ENCODE results near the gene RECK.
A peak's percentile ranks its signal among the peaks of the same experiment; 100 is the strongest.
"Not testable (repeated sequence)": the region's sequence is repeated elsewhere in the genome, so short reads cannot be mapped to it uniquely, and the experiment has no call there.

RECK gene

GRCh38 chr9:36036780-36037548 lies at the start of gene RECK:
Gene RECK, plus strand, starts transcription at chr9:36036913. Its CDS starts 86 bp downstream, at chr9:36036999.
- peak in 1 of 2 experiments; percentile 73 for DNase-seq (ENCODE audit: low read depth in 2 of 2)

- DNase-seq (ENCODE audit: low read depth in 2 of 2), result no peak
Measured at GRCh38 chr9:35990155-35990554, 46.6 kb upstream of the RECK start.

GRCh38 chr9:35993136-35993535 lies 43.6 kb upstream of the RECK start:
- not testable (repeated sequence) for DNase-seq (ENCODE audit: low read depth in 2 of 2)

- no peak for DNase-seq (ENCODE audit: low read depth in 2 of 2)
Measured at GRCh38 chr9:35993976-35994720, 42.6 kb upstream of the RECK start.

GRCh38 chr9:35994959-35995358 lies 41.8 kb upstream of the RECK start:
- DNase-seq (ENCODE audit: low read depth in 2 of 2), result no peak

- DNase-seq (ENCODE audit: low read depth in 2 of 2), result no peak
Measured at GRCh38 chr9:35996358-35996970, 40.2 kb upstream of the RECK start.

- not testable (repeated sequence) for DNase-seq (ENCODE audit: low read depth in 2 of 2)
Measured at GRCh38 chr9:35997016-35997415, 39.7 kb upstream of the RECK start.

- no peak for DNase-seq (ENCODE audit: low read depth in 2 of 2)
Measured at GRCh38 chr9:35998333-35998732, 38.4 kb upstream of the RECK start.

GRCh38 chr9:36005891-36006290 lies 30.8 kb upstream of the RECK start:
- DNase-seq (ENCODE audit: low read depth in 2 of 2), result no peak

- DNase-seq (ENCODE audit: low read depth in 2 of 2), result no peak
Measured at GRCh38 chr9:36006549-36007315, 30.0 kb upstream of the RECK start.

- DNase-seq (ENCODE audit: low read depth in 2 of 2), result no peak
Measured at GRCh38 chr9:36007316-36007708, 29.4 kb upstream of the RECK start.

GRCh38 chr9:36007852-36008251 lies 28.9 kb upstream of the RECK start:
- DNase-seq (ENCODE audit: low read depth in 2 of 2), result no peak

GRCh38 chr9:36008774-36009300 lies 27.9 kb upstream of the RECK start:
- peak in 1 of 2 experiments; percentile 44 for DNase-seq (ENCODE audit: low read depth in 2 of 2)

- no peak for DNase-seq (ENCODE audit: low read depth in 2 of 2)
Measured at GRCh38 chr9:36011379-36011778, 25.3 kb upstream of the RECK start.

GRCh38 chr9:36017278-36017677 lies 19.4 kb upstream of the RECK start:
- DNase-seq (ENCODE audit: low read depth in 2 of 2), result no peak

GRCh38 chr9:36018129-36018528 lies 18.6 kb upstream of the RECK start:
- DNase-seq (ENCODE audit: low read depth in 2 of 2), result no peak

GRCh38 chr9:36018891-36019720 lies 17.6 kb upstream of the RECK start:
- no peak for DNase-seq (ENCODE audit: low read depth in 2 of 2)

- DNase-seq (ENCODE audit: low read depth in 2 of 2), result no peak
Measured at GRCh38 chr9:36021968-36022367, 14.7 kb upstream of the RECK start.

GRCh38 chr9:36023260-36024048 lies 13.3 kb upstream of the RECK start:
- DNase-seq (ENCODE audit: low read depth in 2 of 2), result no peak

- DNase-seq (ENCODE audit: low read depth in 2 of 2), result no peak
Measured at GRCh38 chr9:36025746-36026145, 11.0 kb upstream of the RECK start.

Data from fibroblast of skin of left biceps (primary cell).